Subcutaneous adipose tissue (tissue), 4 donors: ENCODE measurements around the gene TUT4. TPM values are rescaled to one million over a fixed set of nuclear protein-coding genes. Genes with fewer than 3 reads are reported as not detected.

Experiments
- CTCF ChIP-seq: fragments of 450-650 bp; IDR thresholded peaks from one replicate; pipeline ENCODE4 v1.5.1; 2016; ENCODE audit warnings: low read depth, mild to moderate bottlenecking, control low read depth, antibody characterized with exemption, moderate library complexity
- total RNA-seq, 4 donors: library from RNA; depleted of rRNA; stranded (reverse); fragments of >200 nt; gene quantifications; one replicate each; pipeline ENCODE4 v1.1.0, GENCODE V29; 2016

The TUT4 gene
- total RNA-seq, 4 donors from 2014 or later = 37.1 to 52.2 (median 43.6) TPM

GRCh38 chr1:52598729-52599128 is 45.8 kb upstream of the TUT4 start:
- no peak for TF ChIP-seq CTCF

- no peak for TF ChIP-seq CTCF
Measured at GRCh38 chr1:52597912-52598311, 45.0 kb upstream of the TUT4 start.

GRCh38 chr1:52595061-52595460 is 42.2 kb upstream of the TUT4 start:
- no peak for TF ChIP-seq CTCF

GRCh38 chr1:52593495-52593894 is 40.6 kb upstream of the TUT4 start:
- no peak for TF ChIP-seq CTCF

GRCh38 chr1:52592637-52593323 is 39.9 kb upstream of the TUT4 start:
- TF ChIP-seq CTCF = no peak

- TF ChIP-seq CTCF = no peak
Measured at GRCh38 chr1:52590266-52590665, 37.4 kb upstream of the TUT4 start.

- no peak for TF ChIP-seq CTCF
Measured at GRCh38 chr1:52588535-52588934, 35.6 kb upstream of the TUT4 start.
